Mesodermal cell (in vitro differentiated cells): ENCODE data around the gene PRDX6.
"Not testable (repeated sequence)": the region's sequence is repeated elsewhere in the genome, so short reads cannot be mapped to it uniquely, and the experiment has no call there.

Source experiments
- H3K27ac ChIP-seq: 2 replicates; pipeline ENCODE4 v1.7.0; 2013; ENCODE audit warnings: mild to moderate bottlenecking, low read depth, low read length, moderate library complexity; ENCODE audit not compliant: severe bottlenecking
- H3K36me3 ChIP-seq: 2 replicates; pipeline ENCODE4 v1.7.1; 2013; ENCODE audit warnings: mild to moderate bottlenecking, low read length, moderate library complexity; ENCODE audit not compliant: control insufficient read depth, insufficient read depth
- H3K4me1 ChIP-seq: one replicate; pipeline ENCODE4 v1.7.1; 2013; ENCODE audit warnings: mild to moderate bottlenecking, low read length; ENCODE audit not compliant: insufficient read depth, control insufficient read depth, poor library complexity, severe bottlenecking
- H3K4me3 ChIP-seq: 2 replicates; pipeline ENCODE4 v1.7.0; 2013; ENCODE audit warnings: low read length, control low read depth, mild to moderate bottlenecking; ENCODE audit not compliant: insufficient read depth, poor library complexity, severe bottlenecking; ENCODE audit errors: extremely low read depth
- H3K9me3 ChIP-seq: 2 replicates; pipeline ENCODE4 v1.7.1; 2013; ENCODE audit warnings: mild to moderate bottlenecking, low read length, moderate library complexity; ENCODE audit not compliant: control insufficient read depth
- WGBS, 2 experiments: methylation state at CpG; one replicate each; pipeline ENCODE4 v1.1.5; 2013; ENCODE audit warnings: missing lambda C conversion rate in 2 of 2; ENCODE audit not compliant: insufficient coverage in 2 of 2; 5-methylcytosine and 5-hydroxymethylcytosine counted together

PRDX6 gene

DNA sequence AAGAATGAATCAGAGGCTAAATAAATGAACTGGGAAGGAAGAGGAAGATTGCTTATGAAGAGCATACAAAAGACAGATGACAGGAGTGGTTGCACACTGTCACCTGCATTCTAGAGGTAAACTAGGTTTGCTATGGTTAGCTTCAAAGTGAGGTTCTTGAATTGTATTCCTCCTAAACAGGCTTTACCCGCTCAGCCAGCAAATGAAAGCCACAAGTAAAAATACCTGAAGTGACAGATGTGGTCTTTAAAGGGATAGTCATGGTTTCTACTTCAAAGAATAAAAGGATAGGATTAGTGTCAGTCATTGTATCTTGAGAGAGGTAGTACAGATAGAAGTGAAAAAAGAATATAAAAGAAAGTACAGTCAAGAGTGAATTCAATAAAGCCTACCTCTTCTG is 32.4 kb upstream of the PRDX6 start:
- Histone ChIP-seq H3K9me3 (no peaks in the 10 kb centered on the region), H3K4me3 (no peak overlapping the region), H3K4me1 (no peaks in the 10 kb centered on the region), H3K27ac (no peak overlapping the region), H3K36me3 (peaks cover 9% of the 10 kb centered on the region)
- no CpG with 5 or more reads among the region's 1 CpG for WGBS, 2 experiments

DNA sequence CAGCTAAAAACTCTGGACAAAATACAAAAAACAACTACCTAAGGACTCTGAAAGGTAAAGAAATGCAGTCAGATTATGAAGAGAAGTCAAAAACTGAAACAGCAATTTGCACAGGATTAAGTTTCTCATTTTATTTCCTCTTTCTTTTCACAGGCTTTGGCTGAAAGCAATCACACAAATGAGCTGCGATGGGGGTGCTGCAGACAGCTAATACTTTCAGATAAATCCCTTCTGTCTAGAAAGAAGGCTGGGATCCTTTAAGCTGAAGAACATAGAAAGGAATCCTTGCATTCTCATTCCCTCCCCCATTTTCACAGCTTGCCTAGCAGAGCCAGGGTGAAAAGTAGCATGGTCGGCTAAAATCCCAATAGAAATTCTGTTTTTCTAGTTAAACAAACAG is 32.0 kb upstream of the PRDX6 start:
- H3K36me3 ChIP-seq = peaks cover 9% of the 10 kb centered on the region
- no peaks in the 10 kb centered on the region for H3K4me1 ChIP-seq
- H3K4me3 ChIP-seq = no peak overlapping the region
- H3K9me3 ChIP-seq = no peaks in the 10 kb centered on the region
- no peak overlapping the region for H3K27ac ChIP-seq
- 67% methylated on average over 1 of the region's 2 CpGs; no CpG with 5 or more reads in 1 of the 2 experiments for WGBS, 2 experiments

GRCh38 chr1:173445656-173446055 is 31.5 kb upstream of the PRDX6 start:
- H3K36me3 ChIP-seq = peaks cover 9% of the 10 kb centered on the region
- no peak overlapping the region for H3K27ac ChIP-seq
- H3K4me1 ChIP-seq = no peaks in the 10 kb centered on the region
- H3K9me3 ChIP-seq = no peaks in the 10 kb centered on the region
- H3K4me3 ChIP-seq = no peak overlapping the region
- 93 to 96% methylated on average over 2 of the region's 3 CpGs for WGBS, 2 experiments

GRCh38 chr1:173447224-173447623 is 29.9 kb upstream of the PRDX6 start:
- Histone ChIP-seq H3K27ac (no peak overlapping the region), H3K9me3 (no peaks in the 10 kb centered on the region)
- WGBS, 2 experiments = 100% methylated on average over 1 of the region's 1 CpG; no CpG with 5 or more reads in 1 of the 2 experiments

GRCh38 chr1:173448945-173449344 is 28.2 kb upstream of the PRDX6 start:
- no CpG with 5 or more reads among the region's 2 CpGs for WGBS, 2 experiments
- Histone ChIP-seq H3K9me3 (no peaks in the 10 kb centered on the region), H3K27ac (no peak overlapping the region), H3K4me1 (peaks cover 6% of the 10 kb centered on the region), H3K36me3 (peaks cover 5% of the 10 kb centered on the region), H3K4me3 (no peak overlapping the region)

More at GRCh38 chr1:173447224-173447623, 29.9 kb upstream of the PRDX6 start:
- Histone ChIP-seq H3K4me1 (no peaks in the 10 kb centered on the region), H3K36me3 (peaks cover 6% of the 10 kb centered on the region), H3K4me3 (no peak overlapping the region)

DNA sequence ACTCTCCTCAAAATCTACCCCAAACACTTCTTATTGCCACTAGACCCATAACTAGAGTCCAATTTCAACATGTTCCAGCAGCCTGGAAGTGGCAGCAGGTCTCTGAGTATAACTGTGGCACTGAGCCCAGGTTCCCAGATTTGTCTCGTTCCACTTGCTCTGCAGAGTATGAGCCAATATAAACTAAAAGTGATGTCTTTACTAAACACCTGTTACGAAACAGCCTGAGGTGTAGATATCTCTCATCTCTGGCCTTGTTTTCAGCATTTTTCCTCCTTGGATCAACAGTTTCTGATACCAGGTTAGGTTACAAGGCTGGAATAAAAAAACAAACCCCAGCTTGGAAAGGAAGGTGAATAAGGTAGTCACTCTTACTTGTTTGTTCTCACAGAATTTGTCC is 25.2 kb upstream of the PRDX6 start:
- no peaks in the 10 kb centered on the region for H3K9me3 ChIP-seq
- 100% methylated on average over 1 of the region's 2 CpGs; no CpG with 5 or more reads in 1 of the 2 experiments for WGBS, 2 experiments
- peaks cover 5% of the 10 kb centered on the region for H3K36me3 ChIP-seq
- no peak overlapping the region for H3K27ac ChIP-seq
- H3K4me3 ChIP-seq = no peak overlapping the region
- H3K4me1 ChIP-seq = peaks cover 11% of the 10 kb centered on the region

GRCh38 chr1:173453982-173454381 is 23.2 kb upstream of the PRDX6 start:
- Histone ChIP-seq H3K36me3 (peaks cover 5% of the 10 kb centered on the region), H3K9me3 (no peaks in the 10 kb centered on the region), H3K27ac (peak overlapping the region; percentile 71), H3K4me1 (peaks cover 11% of the 10 kb centered on the region), H3K4me3 (no peak overlapping the region)

DNA sequence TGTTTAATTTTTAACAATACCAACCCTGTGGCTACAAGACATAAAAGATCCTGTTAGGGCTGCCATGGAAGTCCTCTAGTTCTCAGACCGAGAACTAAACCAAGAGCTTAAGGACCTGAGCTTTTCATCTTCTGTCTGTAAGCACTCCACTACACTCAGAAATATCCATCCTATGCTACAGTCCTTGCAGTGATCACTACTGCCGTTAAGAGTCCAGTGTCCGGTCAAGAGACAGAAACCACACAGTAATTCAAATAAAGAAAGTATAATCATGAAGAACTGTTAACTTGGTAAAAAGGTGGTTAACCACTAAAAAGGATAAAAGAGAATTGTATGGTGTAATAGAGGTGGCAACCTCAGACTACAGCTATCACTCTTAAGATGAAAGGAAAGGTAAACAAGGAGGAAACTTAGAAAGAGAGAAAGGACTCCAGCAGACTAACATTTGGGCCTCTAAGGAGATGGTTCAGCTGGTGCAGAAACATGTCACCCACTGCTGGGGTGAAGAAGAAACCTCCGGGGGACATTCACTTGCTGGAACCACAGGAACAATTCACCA is 22.1 kb upstream of the PRDX6 start:
- H3K9me3 ChIP-seq = no peaks in the 10 kb centered on the region
- H3K36me3 ChIP-seq = peaks cover 11% of the 10 kb centered on the region
- H3K4me3 ChIP-seq = no peak overlapping the region
- H3K27ac ChIP-seq = no peak overlapping the region
- H3K4me1 ChIP-seq = peaks cover 11% of the 10 kb centered on the region
- 90 to 93% methylated on average over 1 of the region's 4 CpGs for WGBS, 2 experiments

GRCh38 chr1:173459885-173460284 is 17.2 kb upstream of the PRDX6 start:
- WGBS, 2 experiments = 90 to 95% methylated on average over 3 to 4 of the region's 4 CpGs
- Histone ChIP-seq H3K27ac (no peak overlapping the region), H3K4me1 (peaks cover 6% of the 10 kb centered on the region), H3K4me3 (no peak overlapping the region), H3K36me3 (peaks cover 35% of the 10 kb centered on the region), H3K9me3 (peaks cover 10% of the 10 kb centered on the region)

- H3K4me1 ChIP-seq, H3K27ac ChIP-seq, H3K4me3 ChIP-seq: not testable (repeated sequence)
- peaks cover 45% of the 10 kb centered on the region for H3K36me3 ChIP-seq
- WGBS, 2 experiments = no CpG with 5 or more reads among the region's 2 CpGs
- peaks cover 27% of the 10 kb centered on the region for H3K9me3 ChIP-seq
Measured at GRCh38 chr1:173462666-173463065, 14.5 kb upstream of the PRDX6 start.

- peaks cover 58% of the 10 kb centered on the region for H3K36me3 ChIP-seq
- not testable (repeated sequence) for H3K27ac ChIP-seq, H3K4me1 ChIP-seq, H3K4me3 ChIP-seq
- WGBS, 2 experiments = 82 to 88% methylated on average over 1 to 2 of the region's 2 CpGs
- H3K9me3 ChIP-seq = peaks cover 29% of the 10 kb centered on the region
Measured at GRCh38 chr1:173464185-173464584, 12.9 kb upstream of the PRDX6 start.
